WTC11 (cell line): ENCODE data around the gene TOX2. TPM values are rescaled to one million over a fixed set of nuclear protein-coding genes. Genes with fewer than 3 reads are reported as not detected.

Experiments used
- ATAC-seq: fragments of 200-7000 bp; cut with Tn5 transposase; 2 replicates; pipeline ENCODE4 v1.10.0; 2021; ENCODE audit warnings: mild to moderate bottlenecking, moderate library complexity
- CTCF ChIA-PET: fragments of 300-600 bp; sonication (Branson Sonifier 250); formaldehyde crosslinking; loops from one replicate; lab custom pipeline; 2021; ENCODE audit warnings: antibody characterized with exemption; lab: Charles Lee
- POLR2A ChIA-PET: fragments of 350-600 bp; sonication (Branson Sonifier 250); formaldehyde crosslinking; loops from one replicate; lab custom pipeline; 2021; ENCODE audit warnings: antibody characterized with exemption; lab: Charles Lee
- DNase-seq: peaks from one replicate; pipeline ENCODE4 v3.0.0; 2021; ENCODE audit warnings: low spot score
- H3K27ac Mint-ChIP-seq: 2 replicates; pipeline ENCODE4 v1.8.0; 2021; ENCODE audit warnings: mixed read lengths
- H3K27me3 Mint-ChIP-seq: 2 replicates; pipeline ENCODE4 v1.8.0; 2021; ENCODE audit warnings: low read depth, mild to moderate bottlenecking, moderate library complexity, mixed read lengths
- H3K36me3 Mint-ChIP-seq: 2 replicates; pipeline ENCODE4 v1.8.0; 2021; ENCODE audit warnings: mixed read lengths
- H3K4me1 Mint-ChIP-seq: 2 replicates; pipeline ENCODE4 v1.8.0; 2022; ENCODE audit warnings: mixed read lengths
- H3K4me3 Mint-ChIP-seq: 2 replicates; pipeline ENCODE4 v1.8.0; 2021; ENCODE audit warnings: mild to moderate bottlenecking, moderate library complexity, mixed read lengths
- H3K9me3 Mint-ChIP-seq: 2 replicates; pipeline ENCODE4 v1.8.0; 2021; ENCODE audit warnings: mixed read lengths
- AFF4 ChIP-seq: sonication (generic); formaldehyde crosslinking; IDR thresholded peaks from 2 replicates; pipeline ENCODE4 v1.8.1; 2023; ENCODE audit warnings: mild to moderate bottlenecking, missing genetic modification reagents, borderline replicate concordance
- CBFB ChIP-seq: sonication (generic); formaldehyde crosslinking; IDR thresholded peaks from 2 replicates; pipeline ENCODE4 v1.8.1; 2022; ENCODE audit warnings: mild to moderate bottlenecking, low read depth, missing genetic modification reagents
- CREB1 ChIP-seq: sonication (generic); formaldehyde crosslinking; IDR thresholded peaks from 2 replicates; pipeline ENCODE4 v1.8.0; 2023; ENCODE audit warnings: mild to moderate bottlenecking, missing genetic modification reagents
- CREM ChIP-seq: sonication (generic); formaldehyde crosslinking; IDR thresholded peaks from 2 replicates; pipeline ENCODE4 v1.8.1; 2022; ENCODE audit warnings: mild to moderate bottlenecking, missing genetic modification reagents, moderate library complexity
- ELF4 ChIP-seq: sonication (generic); formaldehyde crosslinking; IDR thresholded peaks from 2 replicates; pipeline ENCODE4 v1.8.1; 2022; ENCODE audit warnings: low read depth, mild to moderate bottlenecking, moderate library complexity, missing genetic modification reagents
- ERG ChIP-seq: fragments of 250-450 bp; sonication (Bioruptor Pico); IDR thresholded peaks from 2 replicates; pipeline ENCODE4 v1.8.0; 2021; ENCODE audit warnings: mild to moderate bottlenecking
- GRHL2 ChIP-seq: fragments of 250-450 bp; sonication (Bioruptor Pico); IDR thresholded peaks from 2 replicates; pipeline ENCODE4 v1.8.0; 2022; ENCODE audit warnings: mild to moderate bottlenecking, moderate library complexity; ENCODE audit not compliant: insufficient replicate concordance, severe bottlenecking
- MYBL2 ChIP-seq: sonication (generic); formaldehyde crosslinking; IDR thresholded peaks from 2 replicates; pipeline ENCODE4 v1.8.1; 2023; ENCODE audit warnings: mild to moderate bottlenecking, moderate library complexity, missing genetic modification reagents
- NFATC4 ChIP-seq: fragments of 250-450 bp; sonication (Bioruptor Pico); IDR thresholded peaks from 2 replicates; pipeline ENCODE4 v1.9.0; 2021; ENCODE audit warnings: mild to moderate bottlenecking
- NR1H2 ChIP-seq: sonication (generic); formaldehyde crosslinking; IDR thresholded peaks from 2 replicates; pipeline ENCODE4 v1.9.0; 2021; ENCODE audit warnings: mild to moderate bottlenecking, moderate library complexity, missing genetic modification reagents
- RORB ChIP-seq: fragments of 250-450 bp; sonication (Bioruptor Pico); IDR thresholded peaks from 2 replicates; pipeline ENCODE4 v1.9.0; 2021; ENCODE audit warnings: mild to moderate bottlenecking
- SMAD3 ChIP-seq: sonication (generic); formaldehyde crosslinking; IDR thresholded peaks from 2 replicates; pipeline ENCODE4 v1.8.0; 2022; ENCODE audit warnings: missing genetic modification reagents, mild to moderate bottlenecking, borderline replicate concordance
- ZNF219 ChIP-seq: sonication (generic); formaldehyde crosslinking; IDR thresholded peaks from 2 replicates; pipeline ENCODE4 v1.8.0; 2023; ENCODE audit warnings: missing genetic modification reagents, mild to moderate bottlenecking, borderline replicate concordance
- ZNF232 ChIP-seq: sonication (generic); formaldehyde crosslinking; IDR thresholded peaks from 2 replicates; pipeline ENCODE4 v1.8.0; 2022; ENCODE audit warnings: mild to moderate bottlenecking, missing genetic modification reagents
- ZNF317 ChIP-seq: sonication (generic); formaldehyde crosslinking; IDR thresholded peaks from 2 replicates; pipeline ENCODE4 v1.8.1; 2023; ENCODE audit warnings: low read depth, mild to moderate bottlenecking, moderate library complexity, missing genetic modification reagents, borderline replicate concordance
- ZNF423 ChIP-seq: fragments of 250-450 bp; sonication (Bioruptor Pico); IDR thresholded peaks from 2 replicates; pipeline ENCODE4 v2.1.2; 2022; ENCODE audit warnings: mild to moderate bottlenecking, moderate library complexity
- ZNF512 ChIP-seq: sonication (generic); formaldehyde crosslinking; IDR thresholded peaks from 2 replicates; pipeline ENCODE4 v1.8.1; 2022; ENCODE audit warnings: missing genetic modification reagents, borderline replicate concordance
- total RNA-seq: library from RNA; stranded (reverse); gene quantifications from 3 replicates; pipeline ENCODE4 v1.2.3, GENCODE V29; 2021
- TF ChIP-seq, protein P1 (sequence below): sonication (generic); formaldehyde crosslinking; IDR thresholded peaks from 2 replicates; pipeline ENCODE4 v1.8.0; 2023; ENCODE audit warnings: mild to moderate bottlenecking, missing genetic modification reagents
- TF ChIP-seq, protein P2 (sequence below): sonication (generic); formaldehyde crosslinking; IDR thresholded peaks from 2 replicates; pipeline ENCODE4 v1.8.1; 2022; ENCODE audit warnings: mild to moderate bottlenecking, missing genetic modification reagents, moderate library complexity, borderline replicate concordance

The TOX2 gene
- total RNA-seq, 1 experiment from 2014 or later: 3.4 TPM

- DNase-seq (no peak), ATAC-seq (no peak)
- Mint-ChIP-seq H3K4me3 (no peak overlapping the region), H3K4me1 (no peaks in the 10 kb centered on the region), H3K9me3 (no peaks in the 10 kb centered on the region), H3K36me3 (no peaks in the 10 kb centered on the region), H3K27me3 (no peaks in the 10 kb centered on the region; the same call in 1 of the 2 replicates), H3K27ac (no peak overlapping the region)
- ChIA-PET POLR2A (no interaction called here), CTCF (interaction anchor here (1.0 kb wide), 1 partner anchor 69 kb away, joined by 3 read pairs; no protein-coding TSS in a partner anchor)
- TF ChIP-seq, protein P1, sequence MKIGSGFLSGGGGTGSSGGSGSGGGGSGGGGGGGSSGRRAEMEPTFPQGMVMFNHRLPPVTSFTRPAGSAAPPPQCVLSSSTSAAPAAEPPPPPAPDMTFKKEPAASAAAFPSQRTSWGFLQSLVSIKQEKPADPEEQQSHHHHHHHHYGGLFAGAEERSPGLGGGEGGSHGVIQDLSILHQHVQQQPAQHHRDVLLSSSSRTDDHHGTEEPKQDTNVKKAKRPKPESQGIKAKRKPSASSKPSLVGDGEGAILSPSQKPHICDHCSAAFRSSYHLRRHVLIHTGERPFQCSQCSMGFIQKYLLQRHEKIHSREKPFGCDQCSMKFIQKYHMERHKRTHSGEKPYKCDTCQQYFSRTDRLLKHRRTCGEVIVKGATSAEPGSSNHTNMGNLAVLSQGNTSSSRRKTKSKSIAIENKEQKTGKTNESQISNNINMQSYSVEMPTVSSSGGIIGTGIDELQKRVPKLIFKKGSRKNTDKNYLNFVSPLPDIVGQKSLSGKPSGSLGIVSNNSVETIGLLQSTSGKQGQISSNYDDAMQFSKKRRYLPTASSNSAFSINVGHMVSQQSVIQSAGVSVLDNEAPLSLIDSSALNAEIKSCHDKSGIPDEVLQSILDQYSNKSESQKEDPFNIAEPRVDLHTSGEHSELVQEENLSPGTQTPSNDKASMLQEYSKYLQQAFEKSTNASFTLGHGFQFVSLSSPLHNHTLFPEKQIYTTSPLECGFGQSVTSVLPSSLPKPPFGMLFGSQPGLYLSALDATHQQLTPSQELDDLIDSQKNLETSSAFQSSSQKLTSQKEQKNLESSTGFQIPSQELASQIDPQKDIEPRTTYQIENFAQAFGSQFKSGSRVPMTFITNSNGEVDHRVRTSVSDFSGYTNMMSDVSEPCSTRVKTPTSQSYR (CRISPR knock-in tag): no peak
- TF ChIP-seq AFF4 (CRISPR knock-in tag) (no peak), ZNF423 (no peak), SMAD3 (no peak), CREB1 (CRISPR knock-in tag) (no peak), ZNF317 (no peak), ZNF232 (no peak), NR1H2 (CRISPR knock-in tag) (no peak), CREM (CRISPR knock-in tag) (no peak), ZNF512 (CRISPR knock-in tag) (no peak), MYBL2 (no peak), GRHL2 (no peak), ELF4 (no peak), ERG (CRISPR knock-in tag) (no peak), CBFB (CRISPR knock-in tag) (no peak), ZNF219 (CRISPR knock-in tag) (no peak), RORB (no peak), NFATC4 (no peak)
- TF ChIP-seq, protein P2, sequence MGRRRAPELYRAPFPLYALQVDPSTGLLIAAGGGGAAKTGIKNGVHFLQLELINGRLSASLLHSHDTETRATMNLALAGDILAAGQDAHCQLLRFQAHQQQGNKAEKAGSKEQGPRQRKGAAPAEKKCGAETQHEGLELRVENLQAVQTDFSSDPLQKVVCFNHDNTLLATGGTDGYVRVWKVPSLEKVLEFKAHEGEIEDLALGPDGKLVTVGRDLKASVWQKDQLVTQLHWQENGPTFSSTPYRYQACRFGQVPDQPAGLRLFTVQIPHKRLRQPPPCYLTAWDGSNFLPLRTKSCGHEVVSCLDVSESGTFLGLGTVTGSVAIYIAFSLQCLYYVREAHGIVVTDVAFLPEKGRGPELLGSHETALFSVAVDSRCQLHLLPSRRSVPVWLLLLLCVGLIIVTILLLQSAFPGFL (CRISPR knock-in tag): no peak
These were observed 137.5 kb downstream of the TOX2 start for GRCh38 chr20:44052166-44052565.
